ENCODE data around the gene APPL2.

Gene APPL2

DNA sequence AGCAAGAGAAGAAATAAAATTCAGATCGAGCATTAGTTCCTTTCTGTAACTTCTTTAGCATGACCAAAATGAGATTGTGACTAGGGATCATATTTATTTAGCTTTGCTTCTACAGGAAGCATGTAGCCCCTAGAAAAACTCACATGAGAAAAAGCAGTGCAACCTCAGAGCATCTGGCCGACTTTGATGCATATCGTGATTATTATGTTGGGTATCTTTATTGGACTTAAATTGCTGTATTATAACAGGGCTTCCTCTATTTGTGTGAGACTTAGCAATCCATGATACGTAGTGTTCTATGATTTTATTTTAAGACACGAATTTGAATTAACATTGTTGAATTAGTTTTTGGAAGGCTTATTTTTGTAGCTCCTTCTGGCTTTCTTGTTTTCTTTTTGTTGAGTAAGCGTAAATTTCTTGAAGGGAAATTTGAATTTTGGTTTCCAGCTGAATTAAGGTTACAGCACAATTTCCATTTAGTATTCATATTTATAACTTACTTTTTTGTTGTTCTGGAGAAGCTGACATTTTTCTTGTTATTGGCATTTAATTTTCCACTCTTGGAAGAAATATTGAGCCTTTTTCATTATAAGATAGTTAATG, 94.6 kb downstream of the APPL2 start:
- in situ Hi-C loops (cut with HindIII; ENCODE audit: low sequenced_read_pairs), result no loop called here

DNA sequence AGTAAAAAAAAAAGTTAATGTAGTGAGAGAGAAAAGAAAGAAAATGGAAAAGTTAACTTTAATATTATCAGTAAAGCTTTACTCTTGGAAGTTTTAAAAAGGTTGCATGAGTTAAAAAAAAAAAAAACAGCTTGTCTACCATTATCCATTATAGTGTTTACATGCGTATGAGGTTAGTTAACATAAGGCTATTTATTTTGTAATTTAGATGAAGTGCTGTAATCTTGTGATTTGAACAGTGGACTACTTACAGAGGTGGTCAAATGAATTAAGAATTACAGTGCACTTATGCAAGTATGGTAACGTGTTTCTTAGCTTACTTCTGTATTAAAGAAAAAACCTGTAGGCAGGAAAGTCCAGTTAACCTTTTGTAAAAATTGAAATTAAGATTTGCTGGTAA, 97.7 kb downstream of the APPL2 start:
- in situ Hi-C loops (cut with HindIII; ENCODE audit: low sequenced_read_pairs), result no loop called here

All from endothelial cell of hepatic sinusoid (primary cell).